Lower lobe of right lung (tissue), 2 donors: ENCODE data around the gene LONRF3. TPM values are rescaled to one million over a fixed set of nuclear protein-coding genes. Genes with fewer than 3 reads are reported as not detected.
"Not testable (repeated sequence)": the region's sequence is repeated elsewhere in the genome, so short reads cannot be mapped to it uniquely, and the experiment has no call there.

ENCODE experiments used
- ATAC-seq, 2 donors: fragments of 200-7000 bp; cut with Tn5 transposase; one replicate each; pipeline ENCODE4 v1.9.1; 2020 to 2022; ENCODE audit warnings: mild to moderate bottlenecking in 2 of 2, moderate library complexity in 2 of 2
- DNase-seq: peaks from one replicate; pipeline ENCODE4 v3.0.0-alpha.2; 2020
- H3K27ac ChIP-seq: fragments of 200-600 bp; one replicate; pipeline ENCODE4 v1.8.0; 2022
- H3K27me3 ChIP-seq: fragments of 200-600 bp; one replicate; pipeline ENCODE4 v1.8.0; 2022; ENCODE audit warnings: low read depth
- H3K36me3 ChIP-seq: fragments of 200-600 bp; one replicate; pipeline ENCODE4 v1.8.0; 2022; ENCODE audit warnings: mild to moderate bottlenecking
- H3K4me1 ChIP-seq: fragments of 200-600 bp; one replicate; pipeline ENCODE4 v1.8.0; 2022
- H3K4me3 ChIP-seq: fragments of 200-600 bp; one replicate; pipeline ENCODE4 v1.8.0; 2022; ENCODE audit warnings: mild to moderate bottlenecking
- H3K9me3 ChIP-seq: fragments of 200-600 bp; one replicate; pipeline ENCODE4 v1.8.0; 2022
- CTCF ChIP-seq: fragments of 200-600 bp; IDR thresholded peaks from one replicate; pipeline ENCODE4 v1.8.0; 2022; ENCODE audit warnings: antibody characterized with exemption, mild to moderate bottlenecking
- intact Hi-C: fragments of 100-400 bp; cut with DNase I; formaldehyde crosslinking; loops from one replicate; pipeline ENCODE4 v1.11.0; 2022
- total RNA-seq: library from RNA; stranded (reverse); fragmentation: NEBNext Ultra II Directional; extraction: Animal tissue kit (Norgen Biotek cat#: 25700); gene quantifications from one replicate; pipeline ENCODE4 v1.2.1, GENCODE V29; 2021
- donor health status: DM: no; HTN: yes; CAD: no; lungs with severe emphysema.

Gene LONRF3
- total RNA-seq, 1 donor from 2014 or later, result 27.6 TPM

DNA sequence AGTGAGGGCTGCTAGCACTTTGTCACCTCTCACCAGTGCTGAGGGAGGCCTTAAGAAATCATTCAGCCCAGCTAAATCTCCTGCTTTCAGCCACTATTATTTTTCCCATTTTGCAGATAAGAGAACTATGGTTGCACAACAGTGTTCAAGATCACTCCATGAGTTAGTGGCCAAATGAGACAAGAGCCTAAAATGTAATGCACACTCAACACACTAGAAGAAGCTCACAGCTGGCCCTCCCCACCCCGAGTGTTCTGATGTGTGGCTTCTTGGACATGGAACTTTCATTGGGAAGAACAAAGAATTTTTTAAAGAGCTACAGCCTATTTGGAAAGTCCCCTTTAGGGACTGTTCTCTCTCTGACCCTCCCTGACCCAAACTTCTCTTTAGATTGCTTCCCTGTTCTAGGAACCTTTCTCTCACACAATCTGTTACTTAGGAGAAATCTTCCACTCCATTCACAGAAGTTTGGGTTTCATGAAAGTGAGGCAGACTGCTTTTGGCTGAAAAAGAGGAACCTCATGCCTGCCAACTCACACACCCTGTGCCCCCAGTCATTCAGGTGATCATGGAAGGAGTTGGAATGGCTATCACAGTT, 54.4 kb downstream of the LONRF3 start:
- H3K27ac ChIP-seq, result no peak overlapping the region
- H3K36me3 ChIP-seq, result no peaks in the 10 kb centered on the region
- DNase-seq (no peak), ATAC-seq (peak in 1 of 2 donors; percentile 24)
- H3K4me1 ChIP-seq, result no peaks in the 10 kb centered on the region
- no peaks in the 10 kb centered on the region for H3K9me3 ChIP-seq
- no peaks in the 10 kb centered on the region for H3K27me3 ChIP-seq
- intact Hi-C loops, result no loop called here
- H3K4me3 ChIP-seq, result no peak overlapping the region
- no peak for TF ChIP-seq CTCF

DNA sequence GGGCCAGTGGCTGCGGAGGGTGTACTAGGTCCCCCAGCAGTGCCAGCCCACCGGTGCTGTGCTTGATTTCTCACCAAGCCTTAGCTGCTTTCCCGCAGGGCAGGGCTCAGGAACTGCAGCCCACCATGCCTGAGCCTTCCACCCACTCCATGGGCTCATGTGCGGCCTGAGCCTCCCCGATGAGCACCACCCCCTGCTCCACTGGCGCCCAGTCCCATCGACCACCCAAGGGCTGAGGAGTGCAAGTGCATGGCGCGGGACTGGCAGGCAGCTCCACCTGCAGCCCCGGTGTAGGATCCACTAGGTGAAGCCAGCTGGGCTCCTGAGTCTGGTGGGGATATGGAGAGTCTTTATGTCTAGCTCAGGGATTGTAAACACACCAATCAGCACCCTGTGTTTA, 55.2 kb downstream of the LONRF3 start:
- H3K9me3 ChIP-seq, ATAC-seq, intact Hi-C loops, DNase-seq, H3K4me1 ChIP-seq, H3K27me3 ChIP-seq, H3K4me3 ChIP-seq, H3K36me3 ChIP-seq, H3K27ac ChIP-seq: not testable (repeated sequence)

- intact Hi-C loops, result no loop called here
- no peak for TF ChIP-seq CTCF
- no peak overlapping the region for H3K27ac ChIP-seq
- ATAC-seq (no peak), DNase-seq (no peak)
- no peaks in the 10 kb centered on the region for H3K36me3 ChIP-seq
- H3K9me3 ChIP-seq, result no peaks in the 10 kb centered on the region
- H3K4me3 ChIP-seq, result no peak overlapping the region
- H3K4me1 ChIP-seq, result no peaks in the 10 kb centered on the region
- no peaks in the 10 kb centered on the region for H3K27me3 ChIP-seq
Observed at GRCh38 chrX:119030990-119031389, 56.6 kb downstream of the LONRF3 start.

DNA sequence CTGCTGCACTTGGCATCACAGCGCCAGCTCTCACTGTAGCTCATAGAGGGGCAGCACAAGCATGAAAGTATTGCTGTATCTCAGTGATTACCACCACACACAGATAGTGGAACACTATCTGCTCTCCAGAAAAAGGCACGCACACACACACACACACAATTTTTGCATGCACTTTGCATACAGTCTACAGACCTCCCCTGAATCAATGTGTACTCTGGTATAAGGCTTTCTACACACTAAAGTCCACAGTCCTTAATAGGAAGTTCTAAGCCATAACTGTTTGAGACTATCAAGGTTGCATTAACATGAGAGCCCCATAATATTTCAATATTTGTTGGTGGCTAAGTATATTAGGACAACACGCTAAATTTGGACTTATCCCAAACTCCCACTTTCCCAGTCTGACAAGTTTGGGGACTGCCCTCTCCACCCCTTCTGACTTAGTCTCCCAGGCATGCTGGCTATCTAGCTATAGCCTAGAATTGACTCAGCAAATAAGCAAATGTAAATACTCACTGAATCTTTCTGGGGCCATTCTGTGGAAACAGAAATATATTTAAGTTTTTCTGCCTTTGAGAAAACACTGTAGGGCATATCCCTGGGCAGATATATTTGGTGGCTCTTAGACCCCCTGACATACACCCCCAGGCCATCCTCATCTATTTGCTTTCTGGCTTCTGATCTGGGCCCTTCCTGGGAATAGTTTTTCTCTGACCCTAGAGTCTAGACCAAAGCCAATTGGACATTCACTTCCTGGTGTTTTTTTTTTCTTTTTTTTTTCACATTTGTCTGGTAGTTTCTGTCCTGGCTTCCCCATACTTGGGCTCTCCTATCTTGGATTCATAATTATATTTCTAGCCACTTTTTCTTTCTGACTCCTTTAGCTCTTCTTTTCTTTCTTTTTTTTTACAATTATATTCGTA, 62.0 kb downstream of the LONRF3 start:
- peaks cover 8% of the 10 kb centered on the region for H3K4me1 ChIP-seq
- no peak overlapping the region for H3K4me3 ChIP-seq
- H3K27me3 ChIP-seq, result no peaks in the 10 kb centered on the region
- H3K9me3 ChIP-seq, result no peaks in the 10 kb centered on the region
- ATAC-seq, result peak in 1 of 2 donors; percentile 61
- no peak for TF ChIP-seq CTCF
- H3K27ac ChIP-seq, result no peak overlapping the region
- intact Hi-C loops, result no loop called here
- no peaks in the 10 kb centered on the region for H3K36me3 ChIP-seq
- no peak for DNase-seq

DNA sequence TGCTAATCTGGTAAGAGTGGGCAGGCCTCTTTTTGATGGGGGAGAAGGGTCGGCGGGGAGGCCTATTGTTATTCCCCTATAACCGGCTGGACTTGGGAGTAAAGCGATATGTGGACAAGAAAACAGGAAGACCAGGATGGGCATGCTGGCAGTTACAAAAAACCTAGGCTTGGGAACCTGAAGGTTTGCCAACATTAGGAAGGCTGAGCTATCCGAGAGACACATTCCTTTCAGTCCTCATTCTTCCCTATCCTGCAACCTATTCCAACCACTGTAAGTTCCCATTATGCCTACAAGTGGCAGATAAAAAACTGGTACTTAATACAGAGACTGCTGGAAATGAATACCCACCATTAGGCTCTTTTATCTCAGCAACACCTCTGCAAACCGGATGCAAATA, 66.0 kb downstream of the LONRF3 start:
- Histone ChIP-seq H3K27ac (no peak overlapping the region), H3K27me3 (no peaks in the 10 kb centered on the region), H3K36me3 (no peaks in the 10 kb centered on the region), H3K4me1 (peaks cover 12% of the 10 kb centered on the region), H3K9me3 (no peaks in the 10 kb centered on the region), H3K4me3 (no peak overlapping the region)
- no peak for ATAC-seq
- no peak for TF ChIP-seq CTCF
- DNase-seq, result no peak
- intact Hi-C loops, result no loop called here

DNA sequence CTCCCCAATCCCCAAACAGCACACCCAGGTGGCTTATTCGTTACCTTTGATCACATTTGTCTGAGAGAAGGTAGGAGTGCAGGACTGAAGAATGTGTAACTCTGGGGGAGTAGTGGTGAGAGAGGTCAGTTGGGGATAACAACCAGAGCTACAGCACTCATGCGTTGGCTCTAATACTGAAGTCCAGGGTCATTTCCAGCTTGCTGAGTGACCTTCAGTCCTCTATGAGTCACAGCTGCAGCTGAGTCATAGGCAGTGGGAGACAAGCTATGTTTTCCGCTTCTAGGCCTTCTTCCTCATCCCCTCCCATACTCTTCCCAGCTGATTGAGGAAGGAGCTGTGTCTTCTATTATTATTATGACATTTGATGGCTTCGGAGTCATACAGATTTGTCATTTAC, 66.8 kb downstream of the LONRF3 start:
- intact Hi-C loops, result no loop called here
- DNase-seq, result no peak

More for the DNA sequence above, 66.8 kb downstream of the LONRF3 start:
- no peak overlapping the region for H3K4me3 ChIP-seq
- peaks cover 12% of the 10 kb centered on the region for H3K4me1 ChIP-seq
- no peak for TF ChIP-seq CTCF
- no peaks in the 10 kb centered on the region for H3K9me3 ChIP-seq
- ATAC-seq, result peak; percentile 81 to 83
- H3K27ac ChIP-seq, result no peak overlapping the region
- no peaks in the 10 kb centered on the region for H3K27me3 ChIP-seq
- no peaks in the 10 kb centered on the region for H3K36me3 ChIP-seq
